HG03139 (cell line): Measurements from ENCODE around the gene ADCYAP1R1.

ENCODE experiments used
- ATAC-seq: cut with Tn5 transposase; IDR thresholded peaks from one replicate; pipeline ENCODE4 v1.9.1; 2021; ENCODE audit not compliant: unreplicated experiment

The ADCYAP1R1 gene

DNA sequence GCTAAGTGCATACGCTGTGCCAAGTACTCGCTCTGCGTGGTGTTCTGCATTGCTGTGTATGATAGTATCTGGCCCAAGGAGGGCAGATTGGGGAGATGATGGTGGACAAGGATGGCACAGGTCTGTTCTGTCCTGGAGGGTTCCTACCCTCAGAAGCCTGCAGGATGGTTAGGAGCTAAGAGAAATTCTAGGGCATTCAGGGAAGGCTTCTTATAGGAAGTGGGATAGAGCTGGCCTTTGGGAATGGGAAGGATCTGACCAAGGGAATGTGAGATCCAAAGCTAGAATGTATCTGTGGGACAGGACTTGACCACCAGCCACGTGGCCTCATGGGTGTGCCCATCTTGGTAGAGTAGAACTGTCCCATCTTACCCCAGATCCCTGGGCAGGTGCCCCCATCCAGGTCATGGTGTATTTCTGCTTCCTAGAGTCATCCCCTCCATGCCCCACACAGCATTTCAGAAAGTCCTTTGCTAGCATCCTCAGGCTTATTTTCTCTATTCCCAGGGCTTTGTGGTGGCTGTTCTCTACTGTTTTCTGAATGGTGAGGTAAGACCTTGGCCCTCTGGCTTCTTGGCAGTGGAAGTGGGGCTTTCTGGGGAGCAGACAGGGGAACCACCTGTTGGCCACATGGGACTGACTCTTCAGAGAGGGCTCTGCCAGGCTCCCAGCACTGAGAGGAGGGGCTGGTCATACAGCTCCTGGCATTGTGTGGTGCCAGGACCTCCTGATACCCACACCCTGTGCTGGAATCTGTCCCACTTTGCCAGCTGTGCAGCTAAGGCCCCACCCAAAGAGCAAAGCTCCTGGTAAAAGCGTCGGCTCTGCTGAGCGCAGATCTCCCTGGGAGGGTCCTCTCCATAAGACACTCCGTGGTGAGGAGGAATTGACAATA is 52.5 kb downstream of the ADCYAP1R1 start:
- ATAC-seq, result no peak

DNA sequence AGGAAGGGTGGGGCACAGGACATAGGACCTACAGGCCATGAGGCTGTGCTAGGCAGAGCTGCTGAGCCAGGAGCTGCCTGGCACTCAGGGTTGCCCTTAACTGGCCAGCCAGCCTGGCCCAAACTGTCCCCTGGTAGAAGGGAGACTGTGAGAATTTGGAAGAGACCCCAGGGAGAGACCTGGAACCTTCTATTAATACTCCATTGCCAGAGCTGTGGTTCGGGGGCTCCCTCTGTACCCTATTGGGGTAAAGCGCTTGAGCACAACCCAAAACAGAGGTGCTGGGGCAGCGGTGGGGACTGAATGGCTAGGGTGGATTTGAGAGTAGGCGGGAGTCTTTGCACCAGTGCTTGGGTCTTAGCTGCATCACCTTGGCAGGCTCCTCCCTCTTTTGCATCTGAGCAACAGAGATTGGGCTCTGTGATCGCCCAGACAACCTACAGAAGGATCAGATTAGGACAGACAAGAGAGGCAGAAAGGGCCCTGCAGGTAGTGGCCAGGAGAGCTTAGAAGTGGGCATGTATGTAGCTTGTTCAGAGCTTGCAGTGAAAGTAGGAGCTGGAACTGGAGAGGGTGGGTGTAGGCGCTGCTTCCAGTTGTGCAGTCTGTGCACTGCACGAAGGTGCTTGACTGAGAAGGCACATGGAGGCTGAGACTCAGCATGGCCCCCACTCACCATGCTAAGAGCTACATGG is 53.3 kb downstream of the ADCYAP1R1 start:
- ATAC-seq, result no peak

DNA sequence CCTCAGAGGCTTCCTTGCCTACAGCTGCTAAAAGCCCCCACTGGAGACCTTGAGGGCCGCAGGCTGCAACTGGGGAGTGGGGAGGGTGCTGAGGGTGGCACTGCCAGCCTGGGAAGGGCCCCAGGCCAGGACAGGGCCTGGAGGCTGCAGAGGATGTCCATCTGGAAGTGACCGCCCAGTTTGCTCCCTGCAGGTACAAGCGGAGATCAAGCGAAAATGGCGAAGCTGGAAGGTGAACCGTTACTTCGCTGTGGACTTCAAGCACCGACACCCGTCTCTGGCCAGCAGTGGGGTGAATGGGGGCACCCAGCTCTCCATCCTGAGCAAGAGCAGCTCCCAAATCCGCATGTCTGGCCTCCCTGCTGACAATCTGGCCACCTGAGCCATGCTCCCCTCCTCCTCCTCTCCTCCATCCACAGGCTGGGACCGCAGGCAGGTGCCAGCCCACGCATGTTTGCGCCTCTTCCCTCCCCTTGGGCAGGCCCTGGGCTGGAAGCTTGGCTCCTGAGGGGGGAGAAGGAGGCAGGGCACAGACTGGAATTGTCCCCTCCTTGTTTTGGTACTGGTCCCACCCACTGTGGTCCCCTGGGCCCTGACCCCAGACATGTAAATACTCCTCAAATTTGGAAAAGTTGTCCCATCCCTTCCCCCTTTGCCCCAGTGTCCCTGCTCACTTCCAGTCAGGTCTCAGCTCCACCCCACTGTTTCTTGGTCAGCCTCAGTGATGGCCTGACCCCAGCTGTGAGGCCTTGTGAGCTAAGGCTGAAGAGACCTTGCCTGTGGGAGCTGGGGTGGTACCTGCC is 54.4 kb downstream of the ADCYAP1R1 start:
- ATAC-seq, result no peak

DNA sequence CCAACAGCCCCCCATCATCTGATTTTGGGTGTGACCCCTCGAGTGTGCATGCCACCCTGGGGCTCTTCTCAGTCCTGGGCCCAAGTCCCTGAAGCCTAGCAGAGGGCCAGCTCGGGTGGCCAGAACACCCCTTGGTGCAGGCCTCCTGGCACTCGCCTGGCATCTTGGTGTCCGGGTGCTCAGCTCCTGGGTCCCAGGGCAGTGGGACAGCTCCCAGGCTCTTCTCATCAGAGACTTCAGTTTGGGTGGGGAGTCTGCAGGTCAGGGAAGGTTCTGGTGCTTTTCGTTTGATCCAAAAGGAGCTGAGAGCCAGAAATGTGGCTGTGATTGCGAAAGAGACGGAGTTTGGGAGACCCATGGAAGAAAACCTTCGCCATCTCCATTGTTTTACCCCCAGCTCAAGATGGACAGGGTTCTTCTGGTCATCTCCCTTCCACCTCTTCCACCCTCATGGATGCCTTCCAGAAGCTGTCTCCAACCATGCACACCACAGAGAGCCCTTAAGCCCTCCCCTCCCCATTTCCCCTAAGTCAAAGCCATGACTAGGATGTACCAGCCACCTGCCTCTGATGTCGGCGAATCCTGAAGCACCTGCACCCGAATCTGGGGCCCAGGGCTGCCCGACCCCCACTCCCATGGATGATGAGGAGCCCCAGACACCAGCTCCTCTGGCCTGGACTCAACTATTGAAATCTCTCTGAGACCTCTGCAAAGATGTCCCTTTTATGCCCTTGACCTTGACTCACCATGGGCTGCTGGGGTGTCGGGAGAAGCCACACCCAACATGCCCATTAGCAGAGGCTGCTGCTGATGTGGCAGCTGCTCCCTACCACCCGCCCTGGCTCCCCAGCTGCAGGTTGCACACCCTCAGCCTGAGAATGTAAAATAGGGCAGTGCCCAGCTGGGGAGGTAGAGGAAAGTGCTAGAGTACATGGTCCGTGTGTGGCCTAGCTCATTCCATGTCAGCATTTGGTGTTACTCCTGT is 55.3 kb downstream of the ADCYAP1R1 start:
- no peak for ATAC-seq

GRCh38 chr7:31108097-31108657 is 56.1 kb downstream of the ADCYAP1R1 start:
- no peak for ATAC-seq

- ATAC-seq, result no peak
Observed at GRCh38 chr7:31109751-31110150, 57.6 kb downstream of the ADCYAP1R1 start.

DNA sequence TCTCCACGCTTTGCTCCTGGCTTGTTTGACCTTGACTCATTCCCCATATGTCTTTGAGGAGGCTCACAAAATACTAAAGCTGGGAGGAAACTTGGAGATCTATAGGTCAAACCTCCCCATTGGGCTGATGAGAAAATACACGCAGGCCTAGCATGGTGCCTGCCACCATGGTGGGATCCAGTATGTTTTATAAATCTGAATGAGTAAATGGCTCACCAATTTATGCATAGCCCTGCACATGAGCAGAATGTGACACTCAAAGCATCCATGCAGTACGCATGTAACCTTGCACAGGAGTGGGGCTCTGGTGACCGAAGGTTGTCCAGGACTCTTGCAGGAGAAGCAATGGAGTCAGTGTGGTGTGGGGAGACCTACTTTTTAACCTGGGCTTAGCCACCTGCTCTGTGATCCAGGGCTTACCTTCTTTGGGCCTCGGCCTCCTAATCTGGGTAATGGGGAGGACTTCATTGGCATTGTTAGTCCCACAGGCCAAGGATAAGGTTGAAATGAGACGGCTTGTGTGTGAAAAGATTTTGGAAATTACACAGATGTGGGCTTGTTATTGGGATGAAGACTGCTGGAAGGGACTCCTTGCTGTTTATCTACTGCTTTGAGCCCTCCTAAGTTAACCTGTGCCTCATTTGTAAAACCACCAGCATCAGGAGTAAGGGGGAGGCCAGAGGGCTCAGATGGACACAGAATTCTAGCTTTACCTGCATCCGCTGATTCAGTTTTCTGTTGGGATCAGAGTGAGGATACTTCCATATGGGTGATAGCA is 58.4 kb downstream of the ADCYAP1R1 start:
- no peak for ATAC-seq

DNA sequence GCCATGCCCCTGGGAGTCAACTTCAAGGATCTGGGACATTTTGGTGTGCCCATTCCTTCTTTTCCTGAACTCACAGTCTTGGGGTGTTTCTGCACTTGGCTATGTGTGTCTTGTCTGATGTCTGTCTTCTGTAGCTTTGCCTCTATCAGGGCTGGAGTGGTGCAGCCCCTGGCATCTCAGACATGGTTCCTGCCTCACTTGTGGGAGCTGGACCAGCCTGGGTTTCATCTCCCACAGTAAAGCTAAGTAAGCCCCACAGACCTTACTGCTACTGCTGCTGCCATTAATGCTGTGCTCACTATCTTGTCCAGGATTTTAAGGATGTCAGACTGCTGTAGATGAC is 59.0 kb downstream of the ADCYAP1R1 start:
- ATAC-seq, result no peak

DNA sequence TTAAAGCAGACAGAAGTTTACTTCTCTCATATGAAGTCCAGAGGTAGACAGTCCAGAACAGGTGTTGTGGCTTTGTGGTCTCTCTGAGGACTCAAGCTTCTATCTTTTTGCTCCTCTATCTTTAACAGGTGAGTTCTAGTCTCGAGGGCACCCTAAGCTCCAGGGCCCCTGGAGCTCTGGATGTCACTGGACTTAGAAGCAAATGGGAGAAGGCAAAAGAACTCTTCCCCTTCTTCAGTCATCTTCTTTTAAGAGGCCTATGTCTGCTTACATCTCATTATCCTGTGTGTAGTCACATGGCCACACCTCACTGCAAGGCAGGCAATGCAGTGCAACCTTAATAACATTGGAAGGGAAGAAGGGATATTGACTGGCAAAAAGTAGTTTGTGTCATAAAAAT is 61.6 kb downstream of the ADCYAP1R1 start:
- no peak for ATAC-seq

GRCh38 chr7:31114593-31115343 is 62.7 kb downstream of the ADCYAP1R1 start:
- no peak for ATAC-seq

DNA sequence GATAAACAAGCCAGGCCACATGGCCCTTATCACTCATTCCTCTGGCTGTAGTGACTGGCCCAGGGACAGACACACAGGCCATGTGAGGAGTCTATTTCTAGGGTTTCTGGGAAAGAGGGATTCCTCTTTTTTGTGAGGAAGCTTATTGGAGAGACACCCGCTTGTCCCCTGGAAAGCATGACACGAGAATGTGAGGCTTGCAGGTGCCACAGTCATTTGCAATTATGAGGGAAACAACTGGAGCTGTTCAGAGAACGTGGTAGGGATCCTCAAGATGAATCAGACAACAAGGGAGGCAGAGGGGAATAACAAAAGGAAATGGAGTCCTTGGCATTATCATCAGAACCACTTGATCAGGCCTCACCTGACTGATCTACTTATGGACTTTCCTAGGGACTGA is 64.5 kb downstream of the ADCYAP1R1 start:
- ATAC-seq, result no peak

- no peak for ATAC-seq
Observed at GRCh38 chr7:31119249-31119648, 67.1 kb downstream of the ADCYAP1R1 start.

DNA sequence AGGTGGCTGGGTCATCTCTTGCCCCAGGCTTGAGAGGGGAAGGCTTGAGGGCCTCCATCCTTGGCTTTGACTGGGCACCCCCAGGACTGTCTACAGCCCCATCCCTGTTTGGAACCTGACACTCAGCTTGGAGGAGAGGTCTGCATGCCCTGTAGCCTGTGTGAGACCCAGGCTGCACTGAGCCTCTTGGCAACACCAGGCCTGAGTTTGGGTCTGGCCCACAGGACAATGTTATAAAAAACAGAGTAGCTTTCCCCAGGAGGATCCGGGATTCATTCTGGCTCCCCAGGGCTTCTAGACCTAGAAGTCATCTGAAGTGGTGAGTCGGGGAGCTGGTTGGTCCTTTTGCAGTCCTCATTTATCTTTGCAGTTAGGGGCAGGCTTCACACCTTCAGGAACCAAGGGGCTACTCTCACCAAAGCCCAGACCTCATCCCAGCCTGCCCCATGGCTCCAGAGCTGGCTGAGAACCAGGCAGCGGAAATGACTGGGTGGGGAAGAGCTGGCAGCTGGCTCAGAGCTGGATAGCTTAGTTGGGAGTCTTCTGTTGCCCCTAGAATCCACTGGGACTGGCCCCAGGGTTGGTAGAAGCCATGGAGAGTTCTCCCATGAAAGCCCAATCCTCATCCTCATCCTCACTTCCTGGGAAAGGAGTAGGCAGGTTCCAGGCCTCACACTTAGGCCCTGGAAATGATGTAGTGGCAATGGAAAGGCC is 68.8 kb downstream of the ADCYAP1R1 start:
- no peak for ATAC-seq

- no peak for ATAC-seq
Observed at GRCh38 chr7:31121601-31122000, 69.5 kb downstream of the ADCYAP1R1 start.

DNA sequence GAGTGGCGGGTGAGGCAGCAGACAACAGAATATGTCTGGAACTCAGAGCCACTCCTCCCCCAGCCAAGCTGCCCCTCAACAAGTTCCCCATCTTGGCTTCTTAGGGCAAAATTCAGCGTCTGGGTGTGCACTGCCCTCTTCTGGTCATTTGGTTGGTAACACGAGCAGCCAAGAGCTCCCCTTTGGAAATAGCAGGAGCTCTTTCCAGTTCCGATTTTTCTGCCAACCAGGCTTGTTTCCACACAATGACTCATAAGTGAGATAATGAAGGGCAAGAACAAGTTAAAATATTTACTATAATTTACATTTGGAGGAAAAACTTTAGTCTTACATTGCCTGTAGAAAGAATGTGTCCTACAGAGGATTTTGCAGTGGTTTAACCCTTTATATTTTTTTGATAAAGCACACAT is 70.5 kb downstream of the ADCYAP1R1 start:
- no peak for ATAC-seq

DNA sequence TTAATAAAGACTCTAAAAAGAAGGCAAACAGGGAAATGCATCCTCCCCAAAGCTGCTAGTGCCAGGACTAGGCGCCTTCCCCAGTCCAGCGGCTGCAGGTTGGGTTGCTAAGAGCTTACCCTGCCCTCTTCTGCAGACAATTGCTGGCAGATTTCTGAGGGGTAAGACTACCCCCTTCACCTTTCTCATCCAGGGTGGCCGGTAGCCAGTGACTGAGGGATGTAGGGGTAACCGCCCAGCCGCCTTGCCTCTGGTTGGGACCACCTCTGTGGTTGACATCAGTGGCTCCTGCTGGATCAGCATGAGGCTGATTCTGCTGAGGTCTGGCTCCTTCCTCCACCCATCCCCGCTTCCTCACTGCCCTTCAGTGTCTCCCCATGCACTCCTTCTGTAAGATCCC is 71.2 kb downstream of the ADCYAP1R1 start:
- no peak for ATAC-seq

DNA sequence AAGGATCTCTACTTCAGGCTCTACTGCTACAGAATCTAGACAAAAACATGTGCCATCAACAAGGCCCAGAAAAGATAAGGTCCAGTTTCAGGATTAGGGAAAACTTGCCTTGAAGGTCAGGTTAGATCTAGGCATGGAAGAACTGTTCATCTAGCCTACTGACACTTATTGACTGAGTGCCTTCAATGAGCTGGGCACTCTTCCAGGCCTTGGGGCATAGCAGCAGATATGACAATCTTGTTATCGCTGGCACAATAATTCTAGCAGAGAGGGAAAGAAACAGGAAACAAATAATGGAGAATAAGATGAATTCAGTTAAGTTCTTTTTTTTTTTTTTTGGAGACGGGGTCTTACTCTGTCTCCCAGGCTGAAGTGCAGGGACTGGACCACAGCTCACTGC is 71.6 kb downstream of the ADCYAP1R1 start:
- ATAC-seq, result no peak

- ATAC-seq, result no peak
Observed at GRCh38 chr7:31125171-31125570, 73.1 kb downstream of the ADCYAP1R1 start.
